HG02623 (cell line): ENCODE measurements around the gene PLXNA3.
"Not testable (repeated sequence)": the region's sequence is repeated elsewhere in the genome, so short reads cannot be mapped to it uniquely, and the experiment has no call there.

Source experiments
- ATAC-seq: cut with Tn5 transposase; IDR thresholded peaks from one replicate; pipeline ENCODE4 v1.9.1; 2021; ENCODE audit warnings: moderate library complexity; ENCODE audit not compliant: unreplicated experiment

The PLXNA3 gene

GRCh38 chrX:154495472-154495922, 37.4 kb downstream of the PLXNA3 start:
- no peak for ATAC-seq

GRCh38 chrX:154496591-154497137, 38.6 kb downstream of the PLXNA3 start:
- ATAC-seq, result not testable (repeated sequence)

- ATAC-seq, result not testable (repeated sequence)
Measured at GRCh38 chrX:154501423-154501822, 43.3 kb downstream of the PLXNA3 start.

- ATAC-seq, result no peak
Measured at GRCh38 chrX:154502098-154502497, 44.0 kb downstream of the PLXNA3 start.

GRCh38 chrX:154502989-154503388, 44.9 kb downstream of the PLXNA3 start:
- ATAC-seq, result no peak

GRCh38 chrX:154505734-154506133, 47.7 kb downstream of the PLXNA3 start:
- no peak for ATAC-seq

GRCh38 chrX:154506483-154507332, 48.6 kb downstream of the PLXNA3 start:
- no peak for ATAC-seq

GRCh38 chrX:154507673-154508383, 49.7 kb downstream of the PLXNA3 start:
- ATAC-seq, result no peak

GRCh38 chrX:154508384-154508745, 50.3 kb downstream of the PLXNA3 start:
- ATAC-seq, result no peak

GRCh38 chrX:154509455-154509854, 51.4 kb downstream of the PLXNA3 start:
- no peak for ATAC-seq

- no peak for ATAC-seq
Measured at GRCh38 chrX:154511761-154512160, 53.7 kb downstream of the PLXNA3 start.

- no peak for ATAC-seq
Measured at GRCh38 chrX:154512879-154513553, 54.9 kb downstream of the PLXNA3 start.

GRCh38 chrX:154513716-154514115, 55.6 kb downstream of the PLXNA3 start:
- no peak for ATAC-seq

- no peak for ATAC-seq
Measured at GRCh38 chrX:154515090-154515965, 57.2 kb downstream of the PLXNA3 start.

GRCh38 chrX:154515966-154516655, 58.0 kb downstream of the PLXNA3 start, which contains the start of gene FAM3A:
TSS of gene FAM3A (minus strand) at chrX:154516232. CDS start at chrX:154515772, 460 bp downstream.
- peak; percentile 84 for ATAC-seq

- no peak for ATAC-seq
Measured at GRCh38 chrX:154516656-154517100, 58.6 kb downstream of the PLXNA3 start.

- no peak for ATAC-seq
Measured at GRCh38 chrX:154517101-154517781, 59.2 kb downstream of the PLXNA3 start.

GRCh38 chrX:154519389-154519788, 61.3 kb downstream of the PLXNA3 start:
- ATAC-seq, result no peak
